RWPE1 (cell line): Measurements from ENCODE around the gene BCKDK.

Experiments used
- CTCF ChIA-PET: fragments of 350-600 bp; sonication (Branson Sonifier 250); formaldehyde crosslinking; extraction: SDS; loops from one replicate; lab custom pipeline; 2021; lab: Yijun Ruan, JAX
- POLR2A ChIA-PET: fragments of 400-600 bp; formaldehyde crosslinking; extraction: SDS; loops from one replicate; lab custom pipeline; 2020; ENCODE audit warnings: antibody characterized with exemption; ENCODE audit not compliant: low non-redundant PET; lab: Yijun Ruan, JAX
- DNase-seq: peaks from one replicate; pipeline ENCODE4 v3.0.0; 2012; ENCODE audit warnings: low spot score
- H3K27ac ChIP-seq: fragments of 450-650 bp; 2 replicates; pipeline ENCODE4 v1.5.1; 2017
- CTCF ChIP-seq: fragments of 450-650 bp; conservative IDR thresholded peaks from 2 replicates; pipeline ENCODE4 v1.5.1; 2017; ENCODE audit warnings: low read depth, mild to moderate bottlenecking

Gene BCKDK

GRCh38 chr16:31131841-31132271, 23.7 kb downstream of the BCKDK start:
- DNase-seq = no peak
- H3K27ac ChIP-seq = peak overlapping the region; percentile 98
- no peak for TF ChIP-seq CTCF
- ChIA-PET POLR2A (interaction anchor here (1.7 to 2.2 kb wide), 2 partner anchors 10 to 14 kb away, joined by 8 to 15 read pairs; partner anchors contain the start of gene KAT8), CTCF (interaction anchor here (0.9 kb wide), 1 partner anchor 11 kb away, joined by 4 read pairs; no protein-coding TSS in a partner anchor)

GRCh38 chr16:31132303-31132979, 24.3 kb downstream of the BCKDK start:
- CTCF ChIA-PET = interaction anchor here (0.6 to 2.2 kb wide), 3 partner anchors 10 to 38 kb away, joined by 4 to 11 read pairs (median 4); no protein-coding TSS in a partner anchor
- POLR2A ChIA-PET = interaction anchor here (1.4 kb wide), 1 partner anchor 15 kb away, joined by 3 read pairs; the partner anchor contains the start of gene KAT8
- TF ChIP-seq CTCF = no peak
- H3K27ac ChIP-seq = peak overlapping the region; percentile 98
- DNase-seq = no peak

- peak overlapping the region; percentile 98 for H3K27ac ChIP-seq
- no peak for DNase-seq
- TF ChIP-seq CTCF = no peak
- POLR2A ChIA-PET = interaction anchor here (0.6 to 1.4 kb wide), 2 partner anchors 15 to 282 kb away, joined by 3 read pairs; partner anchors contain the start of gene KAT8
- CTCF ChIA-PET = interaction anchor here (0.6 to 2.2 kb wide), 2 partner anchors 9 to 39 kb away, joined by 4 to 11 read pairs; no protein-coding TSS in a partner anchor
These were observed 24.9 kb downstream of the BCKDK start for GRCh38 chr16:31133046-31133501.

- TF ChIP-seq CTCF = no peak
- DNase-seq = peak; percentile 52
- ChIA-PET POLR2A (no interaction called here), CTCF (interaction anchor here (1.1 to 2.2 kb wide), 2 partner anchors 8 to 13 kb away, joined by 4 to 11 read pairs; no protein-coding TSS in a partner anchor)
- H3K27ac ChIP-seq = peak overlapping the region; percentile 98
These were observed 25.9 kb downstream of the BCKDK start for GRCh38 chr16:31134091-31134571.

GRCh38 chr16:31134625-31135534, 26.7 kb downstream of the BCKDK start:
- TF ChIP-seq CTCF = no peak
- CTCF ChIA-PET = interaction anchor here (0.6 to 2.2 kb wide), 6 partner anchors 7 to 308 kb away, joined by 3 to 11 read pairs (median 4); partner anchors contain the start of genes HSD3B7 and ZNF843
- H3K27ac ChIP-seq = peak overlapping the region; percentile 98
- POLR2A ChIA-PET = interaction anchor here (0.9 to 1.1 kb wide), 3 partner anchors 17 to 45 kb away, joined by 3 to 4 read pairs (median 4); partner anchors contain the start of genes FUS and KAT8
- DNase-seq = peak; percentile 50
